G401 (cell line): ENCODE results near the gene FTH1. TPM values are rescaled to one million over a fixed set of nuclear protein-coding genes. Genes with fewer than 3 reads are reported as not detected.
A peak's percentile ranks its signal among the peaks of the same experiment; 100 is the strongest.
"Not testable (repeated sequence)": the region's sequence is repeated elsewhere in the genome, so short reads cannot be mapped to it uniquely, and the experiment has no call there.

ENCODE experiments used
- DNase-seq: peaks from one replicate; pipeline ENCODE4 v3.0.0-alpha.2; 2015; ENCODE audit warnings: low spot score
- in situ Hi-C: cut with HindIII; loops from 2 replicates; pipeline ENCODE4 v1.10.0; 2016; ENCODE audit warnings: low sequenced_read_pairs, mixed read lengths
- total RNA-seq: library from RNA; depleted of rRNA; stranded (reverse); fragments of >200 nt; shearing (Covaris generic); gene quantifications from 2 replicates; pipeline ENCODE4 v1.2.3, GENCODE V29; 2014

The FTH1 gene
- total RNA-seq, 1 experiment from 2014 or later = 699 TPM

DNA sequence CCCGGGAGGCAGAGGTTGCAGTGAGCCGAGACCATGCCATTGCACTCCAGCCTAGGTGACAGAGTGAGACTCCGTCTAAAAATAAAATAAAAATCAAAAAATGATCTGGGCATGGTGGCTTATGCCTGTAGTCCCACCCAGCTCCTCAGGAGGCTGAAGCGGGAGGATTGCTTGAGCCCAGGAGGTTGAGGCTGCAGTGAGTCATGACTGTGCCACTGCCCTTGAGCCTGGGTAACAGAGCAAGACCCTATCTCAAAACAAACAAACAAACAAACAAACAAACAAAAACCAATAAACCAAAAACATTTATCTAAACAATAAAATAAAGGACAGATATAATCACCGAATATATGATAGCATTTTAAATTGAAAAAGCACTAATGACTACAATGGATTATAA lies 13.8 kb downstream of the FTH1 start:
- in situ Hi-C loops = not testable (repeated sequence)

DNA sequence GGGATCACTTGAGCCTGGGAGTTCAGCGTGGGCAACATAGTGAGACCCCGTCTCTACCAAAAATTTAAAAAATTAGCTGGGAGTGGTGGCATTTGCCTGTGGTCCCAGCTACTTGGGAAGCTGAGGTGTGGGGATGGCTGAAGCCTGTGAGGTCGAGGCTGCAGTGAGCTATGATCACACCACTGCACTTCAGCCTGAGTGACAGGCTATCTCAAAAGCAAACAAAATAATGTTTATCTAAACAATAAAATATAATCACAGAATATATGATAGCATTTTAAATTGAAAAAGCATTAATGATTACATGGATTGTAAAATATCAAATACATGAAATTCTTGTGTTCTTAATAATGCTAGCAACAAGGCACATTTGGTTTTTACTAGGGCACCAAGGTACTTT lies 14.6 kb downstream of the FTH1 start:
- in situ Hi-C loops = no loop called here
- DNase-seq = no peak

More for the DNA sequence above, 13.8 kb downstream of the FTH1 start:
- not testable (repeated sequence) for DNase-seq

DNA sequence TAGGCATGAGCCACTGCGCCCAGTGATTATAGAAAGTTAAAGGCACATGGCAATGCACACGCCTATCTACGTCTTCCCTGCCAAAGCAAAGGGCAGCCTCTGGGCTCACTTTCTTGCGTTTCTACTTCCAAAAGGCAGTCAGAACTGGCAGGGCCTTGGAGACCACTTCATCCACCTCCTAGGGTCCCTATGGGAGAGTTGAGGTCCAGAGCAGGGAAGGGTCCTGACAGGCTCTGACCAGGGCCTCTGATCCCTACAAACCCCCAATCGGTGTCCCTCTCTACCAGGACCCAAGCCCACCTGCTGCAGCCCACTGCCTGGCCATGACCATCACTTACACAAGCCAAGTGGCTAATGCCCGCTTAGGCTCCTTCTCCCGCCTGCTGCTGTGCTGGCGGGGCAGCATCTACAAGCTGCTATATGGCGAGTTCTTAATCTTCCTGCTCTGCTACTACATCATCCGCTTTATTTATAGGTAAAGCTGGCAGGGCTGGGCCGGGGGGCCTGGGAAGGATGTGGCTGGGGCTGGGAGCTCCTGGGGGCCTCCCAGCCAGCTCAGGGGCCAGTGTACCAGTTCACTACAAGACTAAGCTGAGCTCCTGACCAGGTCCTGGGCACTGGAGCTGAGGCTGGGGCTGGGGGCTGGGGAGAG lies 15.8 kb downstream of the FTH1 start:
- in situ Hi-C loops = no loop called here
- no peak for DNase-seq

DNA sequence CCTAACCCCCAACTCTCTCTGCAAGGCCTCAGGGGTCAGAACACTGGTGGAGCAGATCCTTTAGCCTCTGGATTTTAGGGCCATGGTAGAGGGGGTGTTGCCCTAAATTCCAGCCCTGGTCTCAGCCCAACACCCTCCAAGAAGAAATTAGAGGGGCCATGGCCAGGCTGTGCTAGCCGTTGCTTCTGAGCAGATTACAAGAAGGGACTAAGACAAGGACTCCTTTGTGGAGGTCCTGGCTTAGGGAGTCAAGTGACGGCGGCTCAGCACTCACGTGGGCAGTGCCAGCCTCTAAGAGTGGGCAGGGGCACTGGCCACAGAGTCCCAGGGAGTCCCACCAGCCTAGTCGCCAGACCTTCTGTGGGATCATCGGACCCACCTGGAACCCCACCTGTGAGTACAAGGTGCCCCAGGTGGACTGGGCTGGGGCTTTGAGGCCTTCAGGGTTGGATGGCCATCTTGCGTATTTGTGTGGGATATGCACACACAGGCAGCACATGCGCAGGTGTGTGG lies 17.3 kb downstream of the FTH1 start, which contains the start of gene BEST1:
Gene BEST1, plus strand, starts transcription at position 317 of the 513 bp plus-strand sequence. CDS start 1,456 bp downstream, outside the sequence.
- DNase-seq = no peak
- in situ Hi-C loops = no loop called here

DNA sequence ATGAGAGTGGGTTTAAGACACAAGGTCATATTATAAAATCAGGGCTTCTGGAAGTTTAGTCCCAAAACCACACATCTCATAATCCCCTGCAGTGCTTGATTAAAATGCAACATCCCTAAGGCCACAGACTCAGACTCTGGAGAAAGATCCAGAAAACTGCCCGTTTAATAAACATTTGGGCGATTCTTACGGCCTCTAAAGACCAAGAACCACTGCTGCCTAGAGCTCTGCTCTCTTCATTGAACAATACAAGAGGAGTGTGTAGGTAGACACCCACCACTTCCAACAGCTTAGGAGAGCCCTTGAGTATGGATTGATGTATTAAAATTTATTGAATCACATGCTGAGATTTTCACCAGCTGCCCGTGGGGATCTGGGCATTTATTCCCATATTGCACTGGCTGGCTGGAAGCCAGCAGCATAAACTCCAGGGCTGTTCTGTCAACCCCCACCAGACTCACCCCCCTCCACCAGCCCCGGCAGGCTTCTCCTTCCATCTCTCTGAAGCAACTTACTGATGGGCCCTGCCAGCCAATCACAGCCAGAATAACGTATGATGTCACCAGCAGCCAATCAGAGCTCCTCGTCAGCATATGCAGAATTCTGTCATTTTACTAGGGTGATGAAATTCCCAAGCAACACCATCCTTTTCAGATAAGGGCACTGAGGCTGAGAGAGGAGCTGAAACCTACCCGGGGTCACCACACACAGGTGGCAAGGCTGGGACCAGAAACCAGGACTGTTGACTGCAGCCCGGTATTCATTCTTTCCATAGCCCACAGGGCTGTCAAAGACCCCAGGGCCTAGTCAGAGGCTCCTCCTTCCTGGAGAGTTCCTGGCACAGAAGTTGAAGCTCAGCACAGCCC lies 18.0 kb downstream of the FTH1 start:
- in situ Hi-C loops = no loop called here
- peak; percentile 98 for DNase-seq

DNA sequence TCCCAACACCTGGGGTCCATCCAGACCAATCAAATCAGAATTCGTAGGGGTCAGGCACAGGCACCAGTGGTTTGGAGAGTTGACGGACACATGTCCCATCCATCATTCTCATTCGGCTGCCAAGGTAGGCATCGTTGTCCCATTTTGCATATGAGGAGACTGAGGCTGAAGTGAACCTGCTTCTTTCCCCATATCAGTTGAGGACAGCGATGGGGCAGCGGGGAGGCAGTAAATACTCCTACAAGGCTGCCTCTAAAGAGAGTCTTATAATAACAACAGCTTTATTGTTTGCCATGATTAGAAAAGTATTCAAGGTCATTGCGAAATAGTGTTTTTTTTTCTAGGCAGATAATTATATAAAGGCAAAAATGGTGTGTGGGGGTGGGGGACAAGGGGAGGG lies 18.9 kb downstream of the FTH1 start:
- no peak for DNase-seq
- in situ Hi-C loops = no loop called here

DNA sequence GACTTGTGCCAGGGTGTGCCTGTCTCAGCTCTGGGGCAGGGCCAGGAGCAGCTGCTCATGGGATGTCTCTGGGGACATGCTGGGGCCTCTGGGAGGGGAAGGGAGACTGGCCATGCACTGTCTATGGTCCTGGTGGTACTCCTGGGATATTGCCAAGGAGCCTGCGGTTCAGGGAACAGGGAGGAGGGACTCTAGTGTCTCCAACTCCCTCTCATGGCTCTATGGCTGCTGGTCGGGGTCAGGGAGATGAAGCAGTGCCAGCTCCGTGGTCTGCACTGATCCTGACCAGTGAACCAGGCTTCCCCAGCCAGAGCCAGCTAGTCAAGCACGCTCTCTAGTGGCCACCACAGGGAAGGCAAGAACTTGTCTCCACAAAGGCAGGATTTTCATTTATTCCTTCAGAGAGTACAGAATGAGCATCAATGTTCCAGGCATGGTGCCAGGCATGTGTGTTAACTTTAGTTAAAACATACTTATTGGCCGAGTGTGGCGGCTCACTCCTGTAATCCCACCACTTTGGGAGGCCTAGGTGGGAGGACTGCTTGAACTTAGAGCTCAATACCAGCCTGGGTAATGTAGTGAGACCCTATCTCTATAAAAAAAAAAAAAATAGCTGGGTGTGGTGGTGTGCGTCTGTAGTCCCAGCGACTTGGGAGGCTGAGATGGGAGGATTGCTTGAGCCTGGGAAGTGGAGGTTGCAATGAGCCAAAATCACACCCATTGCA lies 19.8 kb downstream of the FTH1 start:
- DNase-seq = peak; percentile 89
- in situ Hi-C loops = no loop called here

DNA sequence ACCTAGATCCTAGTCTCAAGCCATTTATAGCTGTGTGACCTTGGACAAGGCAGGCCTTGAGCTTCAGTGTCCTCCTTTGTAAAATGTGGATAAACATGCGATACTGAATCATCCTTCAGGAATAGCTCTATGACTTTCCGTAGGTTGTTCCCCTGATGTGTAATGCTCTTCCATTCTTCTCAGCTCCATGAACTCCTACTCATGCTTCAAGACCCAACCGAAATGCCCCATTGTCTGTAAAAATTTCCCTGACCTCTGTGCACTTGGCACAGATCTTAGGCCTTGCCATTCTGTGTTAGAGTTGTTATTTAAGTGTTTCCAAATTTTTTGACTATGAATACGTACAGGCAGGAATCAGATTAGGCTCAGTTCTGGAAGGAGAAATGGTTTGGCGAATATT lies 20.5 kb downstream of the FTH1 start:
- no peak for DNase-seq
- in situ Hi-C loops = no loop called here

DNA sequence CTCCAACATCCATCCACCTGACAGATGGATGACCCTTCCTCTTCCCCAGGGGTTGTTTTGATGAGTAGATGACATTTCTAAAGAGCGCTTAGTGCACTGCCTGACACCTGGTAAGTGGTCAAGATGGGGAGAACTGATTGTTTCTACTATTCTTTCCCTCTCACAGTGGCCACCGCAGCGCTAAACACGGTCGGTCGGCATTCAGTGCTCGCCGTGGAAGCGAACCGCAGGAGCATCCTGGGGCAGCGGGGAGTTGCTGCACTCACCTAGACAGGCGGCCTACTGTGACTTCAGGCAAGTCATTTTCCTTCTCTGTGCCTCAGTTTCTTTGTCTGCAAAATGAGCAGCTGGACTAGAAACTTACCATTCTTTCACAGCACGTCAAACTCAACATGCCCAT lies 22.2 kb downstream of the FTH1 start:
- in situ Hi-C loops = no loop called here
- no peak for DNase-seq

DNA sequence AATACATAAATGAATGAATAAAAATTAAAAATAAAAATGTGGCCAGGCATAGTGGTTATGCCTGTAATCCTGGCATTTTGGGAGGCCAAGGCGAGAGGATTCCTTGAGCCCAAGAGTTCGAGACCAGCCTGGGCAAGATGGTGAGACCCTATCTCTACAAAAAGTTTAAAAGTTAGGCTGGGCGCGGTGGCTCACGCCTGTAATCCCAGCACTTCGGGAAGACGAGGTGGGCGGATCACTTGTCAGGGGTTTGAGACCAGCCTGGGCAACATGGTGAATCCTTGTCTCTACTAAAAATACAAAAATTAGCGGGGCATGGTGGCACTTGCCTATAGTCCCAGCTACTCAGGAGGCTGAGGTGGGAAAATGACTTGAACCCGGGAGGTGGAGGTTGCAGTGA lies 27.0 kb downstream of the FTH1 start:
- in situ Hi-C loops = no loop called here
- DNase-seq = no peak

DNA sequence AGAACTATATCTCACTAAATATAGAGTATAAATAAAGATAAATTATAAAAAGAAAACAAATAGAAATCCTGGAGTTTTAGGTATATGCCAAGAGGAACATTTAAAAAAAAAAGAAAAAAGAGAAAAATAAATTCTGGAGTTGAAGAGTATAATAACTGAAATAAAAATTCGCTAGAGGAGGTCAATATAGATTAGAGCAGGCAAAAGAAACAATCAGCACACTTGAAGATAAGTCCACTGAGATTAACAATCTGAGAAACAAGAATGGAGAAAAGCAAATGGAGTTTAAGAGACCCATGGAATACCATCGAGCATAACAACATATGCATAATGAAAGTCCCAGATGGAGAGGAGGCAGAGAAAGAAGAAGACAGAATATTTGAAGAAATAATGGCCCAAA lies 31.6 kb downstream of the FTH1 start:
- in situ Hi-C loops = no loop called here
- DNase-seq = no peak

DNA sequence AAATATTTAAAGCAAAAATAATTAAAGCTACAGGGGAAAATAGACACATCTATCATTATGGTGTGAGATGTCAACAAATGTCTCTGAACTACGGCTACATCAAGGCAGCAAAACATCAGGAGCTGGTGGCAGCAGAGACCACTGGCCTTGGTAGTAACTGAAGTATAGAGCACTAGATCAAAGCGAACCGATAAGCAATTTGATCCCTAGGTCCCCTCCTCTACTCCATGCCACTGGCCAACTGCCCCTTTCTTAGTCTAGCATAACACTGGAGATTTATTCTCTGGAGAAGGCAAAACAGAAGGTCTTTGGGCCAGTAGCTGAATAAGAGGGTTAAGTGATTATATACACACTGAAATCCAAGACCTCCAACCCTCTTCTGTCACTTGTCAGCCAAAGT lies 36.5 kb downstream of the FTH1 start:
- in situ Hi-C loops = no loop called here
- DNase-seq = no peak

DNA sequence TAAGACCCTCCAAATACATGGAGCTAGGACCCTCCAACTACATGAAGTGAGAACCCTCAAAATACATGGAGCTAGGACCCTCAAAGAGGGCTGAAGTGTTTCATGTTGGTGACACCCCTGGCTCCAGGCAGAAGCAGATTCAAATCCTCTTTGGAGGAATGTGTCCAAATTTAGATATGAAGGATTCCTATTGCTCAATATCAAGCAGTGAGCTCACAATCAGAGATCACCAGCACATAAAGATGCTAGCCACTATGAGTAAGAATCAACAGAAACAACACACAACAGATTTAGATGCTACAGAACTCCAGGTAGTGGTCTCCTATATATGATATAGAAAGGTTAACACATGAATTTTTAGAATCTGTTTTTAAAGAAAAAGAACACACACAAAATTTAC lies 38.8 kb downstream of the FTH1 start:
- in situ Hi-C loops = no loop called here
- no peak for DNase-seq

DNA sequence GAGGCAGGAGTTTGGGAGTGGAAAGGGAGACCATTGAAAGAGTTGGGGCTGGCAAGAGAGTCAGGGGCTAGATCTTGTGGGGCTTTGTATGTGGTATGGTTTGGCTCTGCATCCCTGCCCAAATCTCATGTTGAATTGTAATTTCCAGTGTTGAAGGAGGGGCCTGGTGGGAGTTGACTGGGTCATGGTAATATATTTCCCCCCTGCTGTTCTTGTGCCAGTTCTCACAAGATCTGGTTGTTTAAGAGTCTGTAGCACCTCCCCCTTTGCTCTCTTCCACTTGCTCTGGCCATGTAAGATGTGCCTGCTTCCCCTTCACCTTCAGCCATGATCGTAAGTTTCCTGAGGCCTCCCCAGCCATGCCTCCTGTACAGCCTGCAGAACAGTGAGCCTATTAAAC lies 39.9 kb downstream of the FTH1 start:
- in situ Hi-C loops = no loop called here
- DNase-seq = no peak

DNA sequence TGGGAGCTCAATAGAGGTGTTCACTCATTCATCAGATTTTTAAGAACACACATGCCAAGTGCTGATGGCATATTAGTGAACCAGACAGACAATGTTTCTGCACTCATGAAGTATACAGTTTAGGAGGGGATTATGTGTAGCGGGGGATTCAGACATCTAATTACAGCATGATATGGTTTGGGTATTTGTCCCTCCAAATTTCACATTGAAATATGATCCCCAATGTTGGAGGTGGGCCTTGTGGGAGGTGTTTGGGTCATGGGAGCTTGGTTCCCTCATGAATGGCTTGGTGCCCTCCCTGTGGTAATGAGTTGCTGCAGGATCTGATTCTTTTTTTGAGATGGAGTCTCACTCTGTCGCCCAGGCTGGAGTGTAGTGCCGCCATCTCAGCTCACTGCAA lies 41.2 kb downstream of the FTH1 start:
- in situ Hi-C loops = no loop called here
- no peak for DNase-seq

DNA sequence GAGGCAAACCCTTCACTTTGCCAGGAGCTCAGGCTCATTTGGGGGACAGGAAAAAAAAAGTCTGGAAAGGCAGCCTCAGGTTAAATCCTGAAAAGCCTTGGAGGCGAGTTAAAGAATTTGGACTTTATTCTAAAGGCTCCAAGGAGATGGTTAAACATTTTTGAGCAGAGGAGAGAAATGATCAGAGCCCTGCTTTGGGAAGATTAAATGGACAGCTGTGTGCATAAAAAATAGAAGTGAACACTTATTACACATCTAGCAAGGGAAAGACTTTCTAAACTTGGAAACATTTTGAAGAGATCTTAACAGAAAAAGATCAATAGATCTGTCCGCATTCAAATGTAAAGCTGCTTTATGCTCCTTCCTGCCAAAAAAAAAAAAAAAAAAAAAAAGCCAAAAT lies 41.7 kb downstream of the FTH1 start:
- in situ Hi-C loops = no loop called here
- DNase-seq = no peak

DNA sequence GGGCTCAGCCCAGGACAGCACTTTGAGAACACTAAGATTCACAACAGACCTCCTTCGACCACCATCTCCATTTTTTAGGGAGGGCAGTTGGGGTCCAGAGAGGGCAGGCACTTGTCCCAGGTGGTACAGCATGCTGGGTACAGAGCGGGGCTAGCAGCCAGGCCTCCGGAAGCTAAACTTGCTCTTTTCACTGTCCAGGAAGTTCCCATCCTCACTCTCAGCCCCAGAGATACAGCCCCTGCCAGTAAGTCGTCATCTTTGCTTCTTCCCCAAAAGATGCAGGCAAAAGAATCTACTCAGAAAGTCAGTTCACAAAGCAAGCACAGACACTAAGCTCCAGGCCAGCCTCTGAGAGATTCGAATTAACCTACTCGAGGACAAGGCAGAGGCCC lies 43.4 kb downstream of the FTH1 start:
- DNase-seq = no peak
- in situ Hi-C loops = no loop called here

DNA sequence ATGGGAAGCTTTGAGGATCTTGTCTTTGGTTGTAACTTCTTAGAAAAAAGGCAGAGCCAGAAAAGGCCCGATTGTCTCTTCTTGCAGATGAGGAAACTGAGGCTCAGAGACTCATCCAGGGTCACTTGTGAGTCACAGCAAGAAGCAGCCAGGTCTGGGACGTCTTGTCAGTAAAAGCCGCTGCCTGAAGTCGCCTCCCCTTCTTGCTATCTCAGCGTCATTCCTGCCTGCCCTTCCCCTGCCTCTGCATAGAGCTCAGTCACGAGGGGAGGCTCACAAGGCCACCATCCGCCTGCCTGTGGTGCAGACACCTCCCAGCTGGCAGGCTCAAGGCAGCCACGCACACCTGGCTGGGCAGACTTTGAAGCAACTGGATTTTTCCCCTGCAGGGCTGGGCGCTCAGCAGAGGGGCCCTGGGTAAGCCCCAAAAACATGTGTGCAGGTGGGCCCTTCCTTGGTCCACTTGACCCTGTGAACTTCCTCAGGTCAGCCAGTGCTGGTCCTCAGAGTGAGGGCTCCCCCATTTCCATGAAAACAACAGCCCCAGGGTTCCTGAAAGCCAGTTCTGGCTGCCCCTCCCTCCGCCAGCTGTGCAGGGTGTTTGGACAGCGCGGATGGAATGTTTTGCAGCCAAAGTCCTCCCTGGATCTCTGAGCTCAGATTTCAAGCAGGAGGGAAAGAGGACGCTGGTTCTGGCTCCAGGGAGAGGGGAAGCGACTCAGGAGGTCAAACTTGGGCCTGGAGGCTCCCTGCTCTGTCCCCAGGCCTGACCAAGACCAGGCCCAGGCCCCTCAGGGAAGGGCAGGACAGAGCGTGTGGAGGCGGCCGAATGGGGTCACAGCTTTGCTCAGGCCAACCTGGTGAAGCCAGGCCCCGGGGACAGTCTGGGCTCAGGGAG lies 44.0 kb downstream of the FTH1 start:
- no peak for DNase-seq
- in situ Hi-C loops = no loop called here

DNA sequence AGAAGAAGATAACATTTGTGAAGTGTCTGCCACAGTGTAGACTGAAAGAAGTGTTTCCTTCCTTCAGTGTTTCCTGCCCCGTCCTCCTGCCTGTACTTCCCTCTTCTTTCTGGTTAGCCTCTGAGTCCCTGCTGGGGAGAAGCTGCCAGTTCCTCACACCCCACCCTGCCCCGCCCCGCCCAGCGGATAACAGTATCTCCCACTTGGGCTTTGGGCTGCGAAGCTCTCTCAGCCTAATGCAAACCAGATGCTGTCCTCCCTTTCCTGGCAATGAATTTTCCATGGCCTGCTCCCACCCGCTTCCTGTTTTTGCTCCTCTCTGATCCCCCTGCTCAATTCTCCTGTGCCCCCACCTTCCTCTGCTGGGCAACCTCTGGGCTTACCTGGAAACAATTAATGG lies 44.9 kb downstream of the FTH1 start:
- DNase-seq = no peak
- in situ Hi-C loops = no loop called here
